Ectodermal cell (in vitro differentiated cells): ENCODE data around the gene C3orf22. TPM values are rescaled to one million over a fixed set of nuclear protein-coding genes. Genes with fewer than 3 reads are reported as not detected.
"Not testable (repeated sequence)": the region's sequence is repeated elsewhere in the genome, so short reads cannot be mapped to it uniquely, and the experiment has no call there.

ENCODE experiments used
- H3K27ac ChIP-seq: 2 replicates; pipeline ENCODE4 v1.7.0; 2013; ENCODE audit warnings: mild to moderate bottlenecking, low read depth, low read length; ENCODE audit not compliant: insufficient read depth, poor library complexity, severe bottlenecking
- H3K27me3 ChIP-seq: 2 replicates; pipeline ENCODE4 v1.7.0; 2013; ENCODE audit warnings: mild to moderate bottlenecking, low read length; ENCODE audit not compliant: insufficient read depth, control insufficient read depth, poor library complexity, severe bottlenecking
- H3K36me3 ChIP-seq: one replicate; pipeline ENCODE4 v1.7.0; 2013; ENCODE audit warnings: low read length; ENCODE audit not compliant: control insufficient read depth, insufficient read depth
- H3K4me1 ChIP-seq: one replicate; pipeline ENCODE4 v1.7.0; 2013; ENCODE audit warnings: low read length; ENCODE audit not compliant: control insufficient read depth, insufficient read depth
- H3K4me3 ChIP-seq: 2 replicates; pipeline ENCODE4 v1.7.0; 2013; ENCODE audit warnings: low read depth, low read length, control low read depth; ENCODE audit not compliant: insufficient read depth
- H3K9me3 ChIP-seq: 2 replicates; pipeline ENCODE4 v1.7.0; 2013; ENCODE audit warnings: mild to moderate bottlenecking, low read length, moderate library complexity; ENCODE audit not compliant: control insufficient read depth
- WGBS, 2 experiments: methylation state at CpG; one replicate each; pipeline ENCODE4 v1.1.7; 2013; ENCODE audit warnings: missing lambda C conversion rate in 2 of 2; 5-methylcytosine and 5-hydroxymethylcytosine counted together
- polyA plus RNA-seq, 4 experiments: library from polyadenylated mRNA; stranded (reverse); fragments of 50-300 nt; gene quantifications; one replicate each; pipeline ENCODE4 v1.2.3, GENCODE V29; 2013

The C3orf22 gene, protein sequence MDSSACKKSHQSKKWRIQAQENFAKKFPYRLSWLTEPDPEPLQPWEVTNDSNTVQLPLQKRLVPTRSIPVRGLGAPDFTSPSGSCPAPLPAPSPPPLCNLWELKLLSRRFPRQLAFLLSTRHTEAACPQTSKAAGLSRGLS
- not detected for polyA plus RNA-seq (2013, experiment 1 of 4)
- polyA plus RNA-seq (2013, experiment 2 of 4) = not detected
- polyA plus RNA-seq (2013, experiment 3 of 4) = not detected
- not detected for polyA plus RNA-seq (2013, experiment 4 of 4)

DNA sequence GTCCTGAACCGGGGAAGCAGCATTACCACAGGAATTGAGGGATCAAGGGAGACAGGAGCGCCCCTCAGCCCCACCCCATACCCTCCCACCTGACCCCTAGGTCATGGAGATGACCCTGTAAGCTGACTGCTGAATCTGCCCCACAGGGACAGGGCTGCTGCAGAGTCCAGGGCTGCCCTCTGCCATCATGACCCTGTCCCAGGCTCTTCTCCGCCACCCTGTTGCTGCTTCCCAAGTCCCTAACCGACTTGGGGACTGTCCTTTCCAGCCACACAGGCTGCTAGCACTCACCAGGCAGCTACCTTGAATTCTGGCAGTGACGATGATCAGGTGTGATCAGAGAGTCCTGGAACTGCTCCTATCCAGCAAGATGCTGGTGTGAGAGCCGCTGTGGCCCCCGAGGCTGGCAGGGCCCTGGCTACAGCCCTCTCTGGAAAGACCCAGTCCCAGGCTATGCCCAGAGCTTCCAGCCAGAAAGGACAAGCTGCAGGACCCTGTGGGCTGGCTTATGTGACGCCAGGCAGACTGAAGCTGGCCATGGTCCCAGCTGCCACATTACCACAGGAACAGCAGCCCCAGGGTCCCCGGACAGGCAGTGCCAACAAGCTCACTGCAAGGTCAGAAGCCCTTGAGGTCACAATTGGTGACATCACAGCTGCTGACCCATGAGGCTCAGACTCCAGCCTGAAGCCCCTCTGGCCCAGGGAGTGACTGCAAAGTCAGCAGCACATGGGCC, at the start of gene C3orf22:
Gene C3orf22 (minus strand): TSS at position 597 of the 736 bp plus-strand sequence. CDS start 5,542 bp downstream, outside the sequence.
- Histone ChIP-seq H3K36me3 (no peaks in the 10 kb centered on the region), H3K27ac (no peak within 1 kb of the TSS), H3K9me3 (no peaks in the 10 kb centered on the region), H3K27me3 (no peaks in the 10 kb centered on the region), H3K4me1 (no peaks in the 10 kb centered on the region), H3K4me3 (no peak within 1 kb of the TSS)
- WGBS, 2 experiments = 86 to 87% methylated on average over 9 of the region's 9 CpGs

DNA sequence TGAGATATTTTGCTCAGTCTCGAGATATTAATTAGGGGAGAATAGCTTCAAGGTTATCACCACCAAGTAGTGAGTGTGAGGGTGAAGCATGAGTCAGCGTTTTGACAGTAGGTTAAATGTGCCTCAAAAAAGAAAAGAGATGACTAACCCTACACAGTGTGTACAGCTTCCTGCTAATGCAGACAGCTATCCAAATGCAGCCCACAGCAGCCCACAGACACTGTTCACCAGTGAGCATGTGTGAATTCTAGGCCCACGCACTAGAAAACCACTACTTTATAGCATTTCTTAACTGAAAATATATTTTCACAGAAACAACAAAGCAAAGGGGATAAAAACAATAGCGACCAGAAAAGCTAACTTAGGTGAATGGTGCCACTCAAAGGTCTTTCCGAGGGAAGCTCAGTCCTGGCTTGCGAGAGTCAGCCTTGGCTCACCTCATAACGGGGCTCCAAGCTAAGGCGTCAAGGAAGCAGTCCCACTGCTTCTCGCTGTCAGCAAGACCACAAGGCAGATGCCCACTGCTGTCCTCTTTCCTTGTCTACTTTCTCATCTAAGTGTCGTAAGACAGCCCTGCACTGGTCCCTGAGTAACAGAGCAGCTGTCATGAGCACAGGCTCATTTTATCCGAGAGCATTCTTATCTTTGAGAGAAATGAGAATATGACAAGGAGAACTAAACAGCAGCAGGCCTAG, 48.6 kb upstream of the C3orf22 start:
- H3K27ac ChIP-seq = no peak overlapping the region
- H3K9me3 ChIP-seq = no peaks in the 10 kb centered on the region
- H3K4me3 ChIP-seq = no peak overlapping the region
- no peaks in the 10 kb centered on the region for H3K4me1 ChIP-seq
- no peaks in the 10 kb centered on the region for H3K36me3 ChIP-seq
- WGBS, 2 experiments = 92 to 94% methylated on average over 11 of the region's 11 CpGs
- no peaks in the 10 kb centered on the region for H3K27me3 ChIP-seq

DNA sequence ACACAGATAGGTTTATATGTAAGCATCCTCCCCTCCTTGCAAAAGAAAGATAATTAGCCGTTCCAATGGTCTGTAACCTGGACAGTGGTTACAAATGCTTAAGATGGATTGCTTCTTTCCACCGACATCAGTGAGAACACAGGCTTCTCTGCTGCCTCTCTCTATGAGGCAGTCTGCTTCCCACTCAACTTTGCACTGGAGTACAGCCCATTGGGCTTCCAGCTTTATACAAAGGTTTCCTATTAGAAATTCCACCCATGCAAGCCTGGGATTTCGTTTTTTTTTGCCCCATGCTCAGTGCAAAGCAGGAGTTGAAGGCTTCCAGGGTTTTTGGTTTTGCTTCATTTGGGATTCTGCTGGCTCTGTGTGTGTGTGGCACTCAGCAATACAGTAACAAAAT, 47.3 kb upstream of the C3orf22 start:
- Histone ChIP-seq H3K36me3 (no peaks in the 10 kb centered on the region), H3K9me3 (no peaks in the 10 kb centered on the region), H3K27me3 (no peaks in the 10 kb centered on the region), H3K4me1 (no peaks in the 10 kb centered on the region), H3K4me3 (no peak overlapping the region), H3K27ac (no peak overlapping the region)
- WGBS, 2 experiments = 77 to 89% methylated on average over 3 of the region's 3 CpGs

DNA sequence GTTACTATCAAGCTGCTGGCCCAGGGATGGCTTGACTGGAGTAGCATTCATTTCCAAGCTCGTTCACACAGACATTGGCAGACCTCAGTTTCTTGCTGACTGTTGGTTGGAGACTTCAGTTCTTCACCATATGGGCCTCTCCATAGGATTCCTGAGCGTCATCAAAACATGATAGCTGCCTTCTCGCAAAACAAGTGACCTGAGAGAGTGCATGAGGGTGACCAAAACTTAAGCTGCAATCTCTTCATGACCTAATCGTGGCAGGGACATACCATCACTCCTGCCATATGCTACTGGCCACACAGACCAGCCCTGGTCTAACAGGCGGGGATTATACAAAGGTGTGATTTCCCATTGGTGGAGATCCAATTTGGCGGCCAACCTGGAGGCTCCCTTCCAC, 46.0 kb upstream of the C3orf22 start:
- WGBS, 2 experiments = 86% methylated on average over 6 of the region's 6 CpGs
- Histone ChIP-seq H3K27ac (no peak overlapping the region), H3K4me1 (no peaks in the 10 kb centered on the region), H3K36me3 (no peaks in the 10 kb centered on the region), H3K9me3 (no peaks in the 10 kb centered on the region), H3K4me3 (no peak overlapping the region), H3K27me3 (no peaks in the 10 kb centered on the region)

DNA sequence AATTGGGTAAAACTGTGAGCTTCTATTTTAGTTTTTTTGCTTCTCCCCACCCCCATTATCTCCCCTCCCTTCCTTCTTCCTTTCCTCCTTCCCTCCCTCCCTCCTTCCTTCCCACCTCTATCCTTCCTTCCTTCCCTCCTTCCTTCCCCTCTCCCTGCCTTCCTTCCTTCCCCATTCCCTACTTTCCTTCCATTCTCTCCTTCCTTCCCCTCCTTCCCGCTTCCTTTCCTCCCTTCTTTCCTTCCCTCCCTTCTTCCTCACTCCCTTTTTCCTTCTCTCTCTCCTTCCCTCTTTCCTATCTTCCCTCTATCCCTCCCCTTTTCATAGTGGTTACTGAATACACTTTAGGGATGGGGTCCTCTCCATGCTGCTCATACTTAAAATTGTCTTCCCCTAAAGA, 40.4 kb upstream of the C3orf22 start:
- Histone ChIP-seq H3K9me3 (no peaks in the 10 kb centered on the region), H3K36me3 (no peaks in the 10 kb centered on the region), H3K27ac (no peak overlapping the region), H3K27me3 (no peaks in the 10 kb centered on the region), H3K4me1 (no peaks in the 10 kb centered on the region), H3K4me3 (no peak overlapping the region)
- WGBS, 2 experiments = 94 to 100% methylated on average over 1 of the region's 1 CpG

DNA sequence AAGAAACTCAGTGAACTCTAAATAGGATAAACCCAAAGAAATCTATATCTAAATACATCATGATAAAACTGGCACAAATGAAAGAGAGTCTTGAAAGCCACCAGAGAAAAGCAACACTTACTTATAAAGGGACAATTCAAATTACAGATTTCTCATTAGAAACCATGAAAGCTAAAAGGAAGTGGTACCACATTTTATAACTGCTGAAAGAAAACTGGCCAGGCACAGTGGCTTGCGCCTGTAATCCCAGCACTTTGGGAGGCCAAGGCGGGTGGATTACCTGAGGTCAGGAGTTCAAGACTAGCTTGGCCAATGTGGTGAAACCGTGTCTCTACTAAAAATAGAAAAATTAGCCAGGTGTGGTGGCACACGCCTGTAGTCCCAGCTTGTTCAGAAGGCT, 36.7 kb upstream of the C3orf22 start:
- H3K27ac ChIP-seq, H3K4me1 ChIP-seq, H3K36me3 ChIP-seq, H3K4me3 ChIP-seq, H3K9me3 ChIP-seq, H3K27me3 ChIP-seq: not testable (repeated sequence)
- 93 to 95% methylated on average over 4 of the region's 4 CpGs for WGBS, 2 experiments

DNA sequence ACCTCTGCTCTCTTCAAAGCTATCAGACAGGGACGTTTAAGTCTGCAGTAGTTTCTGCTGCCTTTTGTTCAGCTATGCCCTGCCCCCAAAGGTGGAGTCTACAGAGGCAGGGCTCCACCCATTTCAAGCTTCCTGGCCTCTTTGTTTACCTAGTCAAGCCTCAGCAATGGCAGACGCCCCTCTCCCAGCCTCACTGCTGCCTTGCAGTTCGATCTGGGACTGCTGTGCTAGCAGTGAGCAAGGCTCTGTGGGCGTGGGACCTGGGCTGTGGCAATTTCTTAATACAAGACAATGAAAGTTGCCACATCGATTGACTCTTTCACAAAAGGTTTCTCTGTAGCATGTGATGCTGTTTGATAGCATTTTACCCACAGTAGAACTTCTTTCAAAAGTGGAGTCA, 32.8 kb upstream of the C3orf22 start:
- WGBS, 2 experiments = 65 to 73% methylated on average over 5 of the region's 5 CpGs
- H3K27me3 ChIP-seq, H3K27ac ChIP-seq, H3K36me3 ChIP-seq, H3K9me3 ChIP-seq, H3K4me1 ChIP-seq, H3K4me3 ChIP-seq: not testable (repeated sequence)

DNA sequence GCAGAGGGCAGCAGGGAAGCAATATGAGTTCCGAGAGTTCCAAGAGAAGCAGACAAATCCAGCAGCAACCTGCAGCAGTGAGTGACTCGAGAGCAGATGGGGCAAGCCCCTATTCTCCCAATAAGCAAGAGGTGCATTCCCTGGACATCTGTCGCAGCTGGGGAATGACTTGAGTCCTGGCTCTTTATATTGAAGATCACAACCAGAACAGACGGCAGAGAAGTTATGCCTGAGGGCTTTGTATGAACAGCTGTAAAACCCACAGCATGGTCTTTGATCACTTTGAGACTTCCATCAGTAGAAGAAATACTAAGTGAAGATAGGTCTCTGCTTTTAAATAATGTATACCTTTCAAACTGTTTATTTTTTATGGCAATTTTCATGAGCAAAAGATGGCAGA, 23.6 kb upstream of the C3orf22 start:
- 89% methylated on average over 4 of the region's 4 CpGs for WGBS, 2 experiments
- H3K4me1 ChIP-seq = no peaks in the 10 kb centered on the region
- no peaks in the 10 kb centered on the region for H3K27me3 ChIP-seq
- no peak overlapping the region for H3K4me3 ChIP-seq
- no peaks in the 10 kb centered on the region for H3K36me3 ChIP-seq
- H3K27ac ChIP-seq = no peak overlapping the region
- H3K9me3 ChIP-seq = no peaks in the 10 kb centered on the region

DNA sequence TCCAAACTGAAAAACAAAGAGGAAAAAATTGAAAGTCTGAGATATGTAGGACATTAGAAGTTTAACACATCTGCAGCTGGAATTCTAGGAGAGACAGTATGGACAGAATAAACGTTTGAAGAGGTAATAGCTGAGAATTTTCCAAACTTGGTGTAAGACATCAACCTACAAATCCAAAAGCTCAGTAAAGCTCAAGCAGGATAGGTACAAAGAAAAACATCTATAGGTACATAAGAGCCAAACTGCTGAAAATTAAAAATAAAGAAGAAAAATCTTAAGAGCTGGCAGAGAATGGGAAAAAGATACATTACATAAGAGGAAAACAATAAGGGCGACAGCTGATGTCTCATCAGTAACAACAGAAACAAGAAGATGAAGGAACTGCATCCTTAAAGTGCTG, 22.8 kb upstream of the C3orf22 start:
- H3K4me3 ChIP-seq = no peak overlapping the region
- H3K27ac ChIP-seq = no peak overlapping the region
- H3K4me1 ChIP-seq = no peaks in the 10 kb centered on the region
- WGBS, 2 experiments = 92 to 96% methylated on average over 2 of the region's 2 CpGs
- H3K9me3 ChIP-seq = no peaks in the 10 kb centered on the region
- H3K27me3 ChIP-seq = no peaks in the 10 kb centered on the region
- no peaks in the 10 kb centered on the region for H3K36me3 ChIP-seq

DNA sequence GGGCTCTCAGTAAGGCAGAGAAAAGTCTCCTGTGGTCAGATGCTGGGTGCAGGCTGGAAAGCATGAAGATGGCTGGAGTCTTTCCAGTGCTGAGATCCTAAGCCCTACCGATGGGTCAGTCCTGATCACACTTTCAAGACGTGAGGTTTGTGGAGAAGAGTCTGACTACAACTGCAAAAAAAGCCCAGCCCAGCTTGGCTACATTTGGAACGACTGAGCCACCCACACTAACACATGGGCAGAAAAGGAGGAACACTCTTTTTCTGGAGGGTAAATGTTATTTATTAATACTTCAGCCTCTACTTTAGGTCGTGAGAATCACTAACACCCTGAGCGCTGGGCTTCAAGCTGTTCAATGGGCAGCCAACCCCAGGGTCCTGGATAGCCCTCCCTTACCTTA, 22.0 kb upstream of the C3orf22 start:
- 78 to 90% methylated on average over 4 to 5 of the region's 5 CpGs for WGBS, 2 experiments
- no peak overlapping the region for H3K27ac ChIP-seq

More for the DNA sequence above, 22.0 kb upstream of the C3orf22 start:
- no peaks in the 10 kb centered on the region for H3K9me3 ChIP-seq
- no peaks in the 10 kb centered on the region for H3K27me3 ChIP-seq
- no peaks in the 10 kb centered on the region for H3K4me1 ChIP-seq
- no peaks in the 10 kb centered on the region for H3K36me3 ChIP-seq
- H3K4me3 ChIP-seq = no peak overlapping the region
